Spleen (tissue), 11 donors: ENCODE data around the gene TMEM255B. TPM values are rescaled to one million over a fixed set of nuclear protein-coding genes. Genes with fewer than 3 reads are reported as not detected.

Experiments
- DNase-seq: peaks from one replicate; pipeline ENCODE4 v3.0.0-alpha.2; 2020
- H3K27ac ChIP-seq, 8 donors: fragments of 200-600 bp; sonication (generic) in 7 of 8; 1 replicate in 4 of 8; 2 replicates in 4 of 8; pipeline versions ENCODE4 v1.5.0 to v1.8.0; 2016 to 2021; ENCODE audit warnings: inconsistent platforms in 4 of 8, mild to moderate bottlenecking in 4 of 8, moderate library complexity in 1 of 8
- H3K27me3 ChIP-seq, 7 donors: fragments of 200-600 bp; sonication (generic) in 6 of 7; replicated peaks in 1 of 7; 1 replicate in 4 of 7; 2 replicates in 3 of 7; pipeline versions ENCODE4 v1.5.0 to v1.8.0; 2016 to 2021; ENCODE audit warnings: inconsistent platforms in 3 of 7, mild to moderate bottlenecking in 1 of 7
- H3K36me3 ChIP-seq, 6 donors: fragments of 200-600 bp; sonication (generic) in 5 of 6; 1 replicate in 4 of 6; 2 replicates in 2 of 6; pipeline versions ENCODE4 v1.5.0 to v1.8.0; 2016 to 2021; ENCODE audit warnings: inconsistent platforms in 2 of 6
- H3K4me1 ChIP-seq, 6 donors: fragments of 200-600 bp; sonication (generic) in 5 of 6; 1 replicate in 3 of 6; 2 replicates in 3 of 6; pipeline versions ENCODE4 v1.5.0 to v1.8.0; 2016 to 2021; ENCODE audit warnings: inconsistent platforms in 3 of 6
- H3K4me3 ChIP-seq, 8 donors: fragments of 200-600 bp; sonication (generic) in 7 of 8; 1 replicate in 4 of 8; 2 replicates in 4 of 8; pipeline versions ENCODE4 v1.5.0 to v1.8.0; 2016 to 2021; ENCODE audit warnings: inconsistent platforms in 4 of 8, mild to moderate bottlenecking in 4 of 8, moderate library complexity in 2 of 8
- H3K9me3 ChIP-seq, 8 donors: fragments of 200-600 bp; sonication (generic) in 7 of 8; 1 replicate in 4 of 8; 2 replicates in 4 of 8; pipeline versions ENCODE4 v1.5.0 to v1.8.0; 2016 to 2021; ENCODE audit warnings: inconsistent platforms in 4 of 8
- POLR2A ChIP-seq, 3 donors: fragments of 450-650 bp; IDR thresholded peaks; one replicate each; pipeline ENCODE4 v1.5.1; 2017; ENCODE audit warnings: antibody characterized with exemption in 3 of 3, mild to moderate bottlenecking in 1 of 3
- POLR2AphosphoS5 ChIP-seq, 3 donors: sonication (generic); formaldehyde crosslinking; IDR thresholded peaks; one replicate each; pipeline ENCODE4 v1.5.1; 2017; ENCODE audit warnings: antibody characterized with exemption in 3 of 3
- WGBS, 5 donors: extraction: QIAGEN DNeasy Blood & Tissue Kit in 3 of 5; methylation state at CpG; one replicate each; pipeline versions ENCODE4 v1.1.5 to v1.1.7; 2013 to 2018; 5-methylcytosine and 5-hydroxymethylcytosine counted together
- intact Hi-C: fragments of 100-400 bp; cut with DNase I; formaldehyde crosslinking; loops from one replicate; pipeline ENCODE4 v1.15.0; 2023; ENCODE audit warnings: low total_unique reads
- polyA plus RNA-seq, 3 donors: library from polyadenylated mRNA; stranded (reverse); fragments of 200-250 nt; gene quantifications; one replicate each; pipeline ENCODE4 v1.2.1, GENCODE V29; 2013
- total RNA-seq, 7 donors: library from RNA; depleted of rRNA in 3 of 7; stranded (reverse); fragments of >200 nt in 3 of 7; fragmentation: NEBNext Ultra II Directional in 4 of 7; extraction: Animal tissue kit (Norgen Biotek cat#: 25700) in 4 of 7; gene quantifications; one replicate each; pipeline versions ENCODE4 v1.1.0 to v1.2.1, GENCODE V29; 2016 to 2021
- TF ChIP-seq, protein P1 (sequence below), 11 experiments: fragments of 200-600 bp in 7 of 11; fragments of 450-650 bp in 4 of 11; sonication (generic) in 4 of 11; IDR thresholded peaks in 8 of 11; conservative IDR thresholded peaks in 3 of 11; 1 replicate in 7 of 11; 2 replicates in 4 of 11; pipeline versions ENCODE4 v1.4.0 to v1.8.0; 2016 to 2021; ENCODE audit warnings: antibody characterized with exemption in 11 of 11, inconsistent platforms in 4 of 11, mild to moderate bottlenecking in 1 of 11
- donor health status: healthy with polysubstance abuse.
- donor health status: DM: no; HTN: no; CAD: no; lungs with moderate emphysema.
- donor health status: DM: no; HTN: no; CAD: no.
- donor health status: Bipolar disorder and iron deficiency.
- donor health status: healthy.
- donor health status: DM: no; HTN: no; CAD: no.
- donor health status: DM: yes; HTN: yes; CAD: no.

The TMEM255B gene
- total and polyA plus RNA-seq, 10 donors = 5.7 to 26.9 (median 12.3) TPM

DNA sequence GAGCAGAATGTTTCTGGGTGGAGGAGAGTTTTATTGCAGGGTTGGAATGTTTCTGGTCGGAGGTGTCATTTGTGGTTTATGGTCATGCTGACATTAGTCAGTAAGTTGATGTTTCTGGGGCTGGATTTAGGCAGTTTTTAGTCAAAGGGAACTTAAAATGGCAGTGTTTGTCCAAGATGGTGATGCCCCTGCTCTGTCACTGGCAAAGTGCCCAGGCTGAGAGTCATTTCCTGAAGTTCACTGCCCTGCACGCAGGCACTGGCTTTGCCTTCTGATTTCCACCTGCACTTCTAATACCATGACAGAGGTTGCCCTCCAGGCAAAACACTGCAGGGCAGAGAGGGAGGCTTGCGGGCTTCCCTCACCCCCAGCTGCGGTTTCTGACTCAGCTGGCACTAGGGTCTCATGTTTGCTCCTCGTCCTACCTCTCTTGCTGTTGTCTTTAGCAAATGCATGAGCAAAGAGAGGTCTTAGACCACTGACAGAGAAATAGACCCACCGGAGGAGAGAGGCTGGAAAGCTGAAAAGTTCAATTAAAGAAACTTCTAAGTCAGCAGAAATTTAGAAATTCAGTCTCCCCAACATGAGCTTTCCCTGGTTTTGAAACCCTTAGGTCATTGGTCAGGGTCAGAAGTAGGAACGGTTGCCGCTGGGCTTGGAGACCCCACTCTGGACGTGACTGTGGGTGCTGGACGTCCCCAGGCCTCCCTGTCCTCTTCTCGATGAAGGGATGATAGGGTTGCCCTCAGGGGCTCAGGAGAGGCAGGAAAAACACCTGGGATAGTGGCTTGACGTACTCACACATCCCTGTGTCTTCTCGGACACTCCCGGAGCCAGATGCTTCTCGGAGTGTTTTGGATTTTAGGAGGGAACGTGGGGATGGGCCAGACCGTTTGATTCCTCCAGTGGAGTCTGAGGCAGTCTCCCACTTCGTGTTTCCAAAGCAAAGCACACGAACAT is 26.3 kb downstream of the TMEM255B start:
- Histone ChIP-seq H3K27me3 (peaks cover 0 to 6% (median 0%) of the 10 kb centered on the region in 7 donors), H3K4me3 (no peak overlapping the region), H3K36me3 (no peaks in the 10 kb centered on the region), H3K4me1 (no peaks in the 10 kb centered on the region), H3K27ac (no peak overlapping the region), H3K9me3 (no peaks in the 10 kb centered on the region)
- TF ChIP-seq POLR2A (IDR thresholded peaks at IDR 0.05) (no peak), POLR2AphosphoS5 (IDR thresholded peaks at IDR 0.05) (no peak)
- TF ChIP-seq, protein P1, sequence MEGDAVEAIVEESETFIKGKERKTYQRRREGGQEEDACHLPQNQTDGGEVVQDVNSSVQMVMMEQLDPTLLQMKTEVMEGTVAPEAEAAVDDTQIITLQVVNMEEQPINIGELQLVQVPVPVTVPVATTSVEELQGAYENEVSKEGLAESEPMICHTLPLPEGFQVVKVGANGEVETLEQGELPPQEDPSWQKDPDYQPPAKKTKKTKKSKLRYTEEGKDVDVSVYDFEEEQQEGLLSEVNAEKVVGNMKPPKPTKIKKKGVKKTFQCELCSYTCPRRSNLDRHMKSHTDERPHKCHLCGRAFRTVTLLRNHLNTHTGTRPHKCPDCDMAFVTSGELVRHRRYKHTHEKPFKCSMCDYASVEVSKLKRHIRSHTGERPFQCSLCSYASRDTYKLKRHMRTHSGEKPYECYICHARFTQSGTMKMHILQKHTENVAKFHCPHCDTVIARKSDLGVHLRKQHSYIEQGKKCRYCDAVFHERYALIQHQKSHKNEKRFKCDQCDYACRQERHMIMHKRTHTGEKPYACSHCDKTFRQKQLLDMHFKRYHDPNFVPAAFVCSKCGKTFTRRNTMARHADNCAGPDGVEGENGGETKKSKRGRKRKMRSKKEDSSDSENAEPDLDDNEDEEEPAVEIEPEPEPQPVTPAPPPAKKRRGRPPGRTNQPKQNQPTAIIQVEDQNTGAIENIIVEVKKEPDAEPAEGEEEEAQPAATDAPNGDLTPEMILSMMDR (IDR thresholded peaks at IDR 0.05 in 8 of 11, conservative IDR thresholded peaks at IDR 0.05 in 3 of 11) = no peak
- DNase-seq = peak; percentile 39
- 78 to 87% (median 83%) methylated on average over 19 of the region's 19 CpGs for WGBS, 5 donors
- intact Hi-C loops = no loop called here

DNA sequence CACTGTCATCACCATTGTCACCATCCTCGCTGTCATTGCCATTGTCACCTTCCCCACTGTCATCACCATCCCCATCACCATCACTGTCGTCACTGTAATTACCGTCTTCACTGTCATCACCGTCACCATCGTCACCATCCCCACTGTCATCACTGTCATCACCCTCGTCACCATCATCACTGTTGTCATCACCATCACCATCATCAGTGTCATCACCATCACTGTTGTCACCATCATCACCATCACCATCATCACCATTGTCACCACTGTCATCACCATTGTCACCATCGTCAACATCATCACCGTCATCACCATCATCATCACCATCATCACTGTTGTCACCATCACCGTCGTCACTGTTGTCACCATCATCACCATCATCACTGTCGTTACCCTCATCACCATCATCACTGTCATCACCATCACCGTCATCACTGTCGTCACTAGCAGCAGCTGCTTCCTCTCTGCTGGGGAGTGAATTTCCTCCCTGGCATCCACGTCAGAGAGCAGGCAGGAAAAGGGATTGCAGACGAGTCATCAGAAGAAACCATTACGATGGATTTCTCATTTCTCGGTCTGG is 27.3 kb downstream of the TMEM255B start:
- Histone ChIP-seq H3K27me3 (peaks cover 0 to 6% (median 0%) of the 10 kb centered on the region in 7 donors), H3K36me3 (no peaks in the 10 kb centered on the region), H3K9me3 (no peaks in the 10 kb centered on the region), H3K4me1 (no peaks in the 10 kb centered on the region), H3K4me3 (no peak overlapping the region), H3K27ac (no peak overlapping the region)
- 70 to 81% (median 75%) methylated on average over 17 of the region's 17 CpGs for WGBS, 5 donors
- intact Hi-C loops = no loop called here
- peak; percentile 38 for DNase-seq
- no peak for TF ChIP-seq POLR2AphosphoS5 (IDR thresholded peaks at IDR 0.05)
- TF ChIP-seq, protein P1 (IDR thresholded peaks at IDR 0.05 in 8 of 11, conservative IDR thresholded peaks at IDR 0.05 in 3 of 11) = no peak
- TF ChIP-seq POLR2A (IDR thresholded peaks at IDR 0.05) = no peak

DNA sequence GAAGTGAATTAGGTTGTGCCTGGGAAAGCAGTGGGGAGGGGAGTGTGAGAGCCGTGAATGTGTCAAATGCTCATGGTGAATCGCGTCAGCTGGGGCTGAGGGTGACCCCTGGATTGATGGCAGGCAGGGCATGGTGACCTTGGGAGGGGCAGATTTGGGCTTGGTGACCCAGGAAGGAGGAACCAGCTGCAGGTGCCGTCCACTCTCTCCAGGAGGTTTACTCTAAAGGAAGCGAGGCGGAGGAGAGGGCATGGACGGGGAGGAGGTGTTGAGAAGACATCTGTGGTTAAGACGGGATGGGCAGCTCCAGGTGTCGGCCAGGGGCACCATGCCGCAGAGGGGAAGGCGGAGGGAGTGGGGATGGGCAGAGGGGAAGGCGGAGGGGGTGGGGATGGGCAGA is 28.7 kb downstream of the TMEM255B start:
- intact Hi-C loops = no loop called here
- WGBS, 5 donors = 78 to 86% (median 83%) methylated on average over 9 to 12 of the region's 12 CpGs
- DNase-seq = no peak
- TF ChIP-seq, protein P1 (IDR thresholded peaks at IDR 0.05 in 8 of 11, conservative IDR thresholded peaks at IDR 0.05 in 3 of 11) = no peak
- TF ChIP-seq POLR2A (IDR thresholded peaks at IDR 0.05) (no peak), POLR2AphosphoS5 (IDR thresholded peaks at IDR 0.05) (no peak)
- Histone ChIP-seq H3K4me3 (no peak overlapping the region), H3K27me3 (peaks cover 0 to 6% (median 0%) of the 10 kb centered on the region in 7 donors), H3K36me3 (no peaks in the 10 kb centered on the region), H3K4me1 (no peaks in the 10 kb centered on the region), H3K9me3 (no peaks in the 10 kb centered on the region), H3K27ac (no peak overlapping the region)
